ENCODE results near the gene CACNA1G. TPM values are rescaled to one million over a fixed set of nuclear protein-coding genes. Genes with fewer than 3 reads are reported as not detected.

Gene CACNA1G
- total RNA-seq, 1 donor from 2014 or later, result 0.21 TPM

- intact Hi-C loops (cut with DNase I), result no loop called here
- DNase-seq, result no peak
- TF ChIP-seq CTCF (IDR thresholded peaks at IDR 0.05), result peak; percentile 21
- H3K9me3 ChIP-seq, result no peaks in the 10 kb centered on the region
- ATAC-seq, result no peak
- H3K4me1 ChIP-seq, result no peaks in the 10 kb centered on the region
- no peaks in the 10 kb centered on the region for H3K36me3 ChIP-seq
- no peak overlapping the region for H3K4me3 ChIP-seq
- H3K27ac ChIP-seq, result no peak overlapping the region
- peaks cover 8% of the 10 kb centered on the region for H3K27me3 ChIP-seq (ENCODE audit: low read depth)
Observed at GRCh38 chr17:50596191-50597037, 35.9 kb downstream of the CACNA1G start.

- no peak for ATAC-seq
Observed at GRCh38 chr17:50598487-50598886, 38.0 kb downstream of the CACNA1G start.

GRCh38 chr17:50599606-50600005 lies 39.1 kb downstream of the CACNA1G start:
- intact Hi-C loops (cut with DNase I), result no loop called here
- Histone ChIP-seq H3K36me3 (no peaks in the 10 kb centered on the region), H3K9me3 (no peaks in the 10 kb centered on the region), H3K27me3 (ENCODE audit: low read depth) (peaks cover 16% of the 10 kb centered on the region), H3K4me3 (no peak overlapping the region), H3K27ac (no peak overlapping the region), H3K4me1 (peaks cover 6% of the 10 kb centered on the region)
- DNase-seq (no peak), ATAC-seq (no peak)
- TF ChIP-seq CTCF (IDR thresholded peaks at IDR 0.05), result no peak

More at GRCh38 chr17:50598487-50598886, 38.0 kb downstream of the CACNA1G start:
- Histone ChIP-seq H3K27me3 (ENCODE audit: low read depth) (peaks cover 8% of the 10 kb centered on the region), H3K4me3 (no peak overlapping the region), H3K9me3 (no peaks in the 10 kb centered on the region), H3K27ac (no peak overlapping the region), H3K4me1 (no peaks in the 10 kb centered on the region), H3K36me3 (no peaks in the 10 kb centered on the region)
- TF ChIP-seq CTCF (IDR thresholded peaks at IDR 0.05), result no peak
- no peak for DNase-seq
- intact Hi-C loops (cut with DNase I), result no loop called here

GRCh38 chr17:50601823-50602375 lies 41.4 kb downstream of the CACNA1G start:
- peaks cover 19% of the 10 kb centered on the region for H3K27me3 ChIP-seq (ENCODE audit: low read depth)
- H3K27ac ChIP-seq, result no peak overlapping the region
- DNase-seq, result no peak
- no peak for TF ChIP-seq CTCF (IDR thresholded peaks at IDR 0.05)
- no peak for ATAC-seq
- no peak overlapping the region for H3K4me3 ChIP-seq
- intact Hi-C loops (cut with DNase I), result no loop called here
- no peaks in the 10 kb centered on the region for H3K9me3 ChIP-seq
- H3K4me1 ChIP-seq, result peaks cover 17% of the 10 kb centered on the region
- H3K36me3 ChIP-seq, result no peaks in the 10 kb centered on the region

- Histone ChIP-seq H3K4me1 (peaks cover 17% of the 10 kb centered on the region), H3K36me3 (no peaks in the 10 kb centered on the region), H3K27me3 (ENCODE audit: low read depth) (peaks cover 19% of the 10 kb centered on the region), H3K4me3 (no peak overlapping the region), H3K9me3 (no peaks in the 10 kb centered on the region), H3K27ac (no peak overlapping the region)
- TF ChIP-seq CTCF (IDR thresholded peaks at IDR 0.05), result no peak
- intact Hi-C loops (cut with DNase I), result no loop called here
- ATAC-seq (no peak), DNase-seq (no peak)
Observed at GRCh38 chr17:50602836-50603235, 42.3 kb downstream of the CACNA1G start.
